ENCODE measurements around the gene PIK3AP1. TPM values are rescaled to one million over a fixed set of nuclear protein-coding genes. Genes with fewer than 3 reads are reported as not detected.

Gene PIK3AP1
- total RNA-seq, 3 donors from 2014 or later = 3.2 to 6.9 (median 5.7) TPM

DNA sequence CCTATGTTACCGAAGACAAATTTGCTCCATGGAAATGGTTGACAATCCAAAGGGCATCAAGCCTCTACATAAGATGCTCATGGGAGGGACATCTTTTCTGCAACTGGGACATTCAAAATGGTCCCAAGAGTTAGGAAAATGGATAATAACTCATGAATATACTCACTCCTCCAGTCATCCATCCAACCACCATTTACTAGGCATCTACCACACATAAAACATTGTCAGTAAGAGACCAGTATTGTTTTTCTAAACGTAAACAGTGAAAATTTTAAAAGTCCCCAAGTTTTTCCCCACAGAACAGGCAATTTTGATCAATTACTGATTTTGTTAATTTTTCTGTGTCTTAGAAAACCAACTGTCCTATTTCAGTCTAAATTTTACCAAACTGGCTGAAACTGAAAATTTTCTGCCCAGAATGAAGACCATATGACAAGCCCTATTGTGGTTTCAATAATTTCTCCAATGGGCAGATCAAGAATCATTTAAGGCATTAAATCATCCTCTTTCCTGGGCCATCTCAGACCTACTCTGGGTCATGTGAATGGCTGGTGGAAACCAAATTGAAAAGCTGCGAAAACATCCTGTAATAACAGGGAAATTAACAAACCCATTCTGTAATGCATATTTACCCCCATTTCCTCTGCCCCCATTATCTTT lies 24.2 kb downstream of the PIK3AP1 start:
- Mint-ChIP-seq H3K4me3 (no peak overlapping the region), H3K36me3 (ENCODE audit: insufficient read depth) (peaks cover 1% of the 10 kb centered on the region)

DNA sequence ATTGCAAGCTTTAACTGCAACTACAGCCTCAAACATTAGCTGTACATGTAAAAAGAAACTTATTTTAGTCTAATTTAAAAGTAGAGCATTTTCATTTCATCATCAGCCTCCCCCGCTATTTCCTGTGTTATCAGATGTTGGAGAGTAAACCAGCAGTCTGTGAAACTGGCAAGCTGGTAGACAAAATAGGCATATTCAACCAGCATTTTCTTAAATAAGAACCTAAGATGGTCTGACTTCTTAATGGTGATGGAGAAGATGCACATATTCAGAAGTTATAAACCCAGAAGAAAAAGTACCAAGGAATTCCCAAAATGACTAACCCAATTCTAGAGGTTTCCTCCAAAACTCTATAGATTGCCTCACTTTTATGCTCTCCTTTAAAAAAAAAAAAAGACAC lies 24.9 kb downstream of the PIK3AP1 start:
- no peak for DNase-seq
- Mint-ChIP-seq H3K27me3 (ENCODE audit: low read depth) (no peaks in the 10 kb centered on the region), H3K4me3 (no peak overlapping the region), H3K9me3 (no peaks in the 10 kb centered on the region), H3K36me3 (ENCODE audit: insufficient read depth) (peaks cover 3% of the 10 kb centered on the region), H3K4me1 (ENCODE audit: low read depth) (peaks cover 31% of the 10 kb centered on the region)
- peak; percentile 60 to 78 for ATAC-seq

More for the DNA sequence above, 24.2 kb downstream of the PIK3AP1 start:
- ATAC-seq (no peak), DNase-seq (no peak)
- Mint-ChIP-seq H3K9me3 (no peaks in the 10 kb centered on the region), H3K27me3 (ENCODE audit: low read depth) (no peaks in the 10 kb centered on the region), H3K4me1 (ENCODE audit: low read depth) (peaks cover 31% of the 10 kb centered on the region)

DNA sequence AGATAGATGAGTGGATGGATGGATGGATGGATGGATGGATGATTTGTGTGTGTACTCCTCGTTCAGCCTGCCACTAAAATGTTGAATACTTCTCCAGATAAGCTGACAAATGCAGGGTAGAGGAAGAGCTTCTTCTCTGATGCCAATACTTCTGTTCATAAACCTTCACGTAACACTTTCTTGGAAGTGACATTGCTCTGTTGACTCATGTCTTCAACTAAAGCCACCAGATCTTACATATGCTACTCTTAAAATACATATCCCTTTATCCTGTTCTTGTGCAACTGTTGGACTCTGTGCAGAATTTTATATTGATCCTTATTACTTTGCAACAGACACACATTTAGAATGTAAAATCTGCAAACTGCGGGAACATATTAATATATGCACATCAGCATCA lies 26.9 kb downstream of the PIK3AP1 start:
- Mint-ChIP-seq H3K4me1 (ENCODE audit: low read depth) (peaks cover 33% of the 10 kb centered on the region), H3K36me3 (ENCODE audit: insufficient read depth) (peaks cover 3% of the 10 kb centered on the region), H3K9me3 (no peaks in the 10 kb centered on the region), H3K4me3 (no peak overlapping the region), H3K27me3 (ENCODE audit: low read depth) (no peaks in the 10 kb centered on the region)
- DNase-seq (no peak), ATAC-seq (no peak)

DNA sequence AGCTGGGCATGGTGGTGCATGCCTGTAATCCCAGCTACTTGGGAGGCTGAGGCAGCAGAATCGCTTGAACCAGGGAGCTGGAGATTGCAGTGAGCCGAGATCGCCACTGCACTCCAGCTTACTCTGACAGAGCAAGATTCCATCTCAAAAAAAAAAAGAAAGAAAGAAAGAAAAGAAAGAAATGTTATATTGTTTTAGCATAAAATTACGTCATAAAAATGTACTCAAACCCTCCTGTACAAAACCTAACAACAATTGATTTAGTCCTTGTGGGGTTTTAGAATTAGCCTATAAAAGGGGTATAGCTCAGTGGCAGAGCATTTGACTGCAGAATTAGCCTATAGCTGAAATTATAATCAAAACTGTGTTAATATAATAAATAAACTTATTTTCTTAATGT lies 27.9 kb downstream of the PIK3AP1 start:
- DNase-seq (no peak), ATAC-seq (no peak)
- no peaks in the 10 kb centered on the region for H3K9me3 Mint-ChIP-seq
- peaks cover 3% of the 10 kb centered on the region for H3K36me3 Mint-ChIP-seq (ENCODE audit: insufficient read depth)
- no peak overlapping the region for H3K4me3 Mint-ChIP-seq
- no peaks in the 10 kb centered on the region for H3K27me3 Mint-ChIP-seq (ENCODE audit: low read depth)
- H3K4me1 Mint-ChIP-seq (ENCODE audit: low read depth) = peaks cover 40% of the 10 kb centered on the region

DNA sequence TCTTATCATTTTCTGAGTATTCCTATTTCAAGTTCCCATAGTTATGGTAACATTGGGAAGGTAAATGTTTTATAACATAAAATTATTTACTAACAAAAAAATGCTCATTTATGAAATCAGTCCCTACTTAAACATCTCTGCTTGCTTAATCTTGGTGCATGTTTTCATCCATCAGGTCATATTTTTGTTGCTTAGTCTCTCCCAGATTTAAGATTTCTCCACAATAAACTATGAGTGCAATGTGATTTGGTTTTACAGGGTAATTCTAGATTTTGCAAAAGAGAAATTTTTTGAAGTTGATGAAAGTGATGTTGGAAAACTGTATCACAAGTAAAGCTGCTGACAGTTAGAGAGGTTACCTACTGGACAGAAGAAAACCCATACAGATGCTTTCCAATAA lies 28.6 kb downstream of the PIK3AP1 start:
- peaks cover 41% of the 10 kb centered on the region for H3K4me1 Mint-ChIP-seq (ENCODE audit: low read depth)

GRCh38 chr10:96690755-96691730 lies 29.3 kb downstream of the PIK3AP1 start:
- no peak overlapping the region for H3K4me3 Mint-ChIP-seq
- ATAC-seq (no peak), DNase-seq (no peak)
- H3K36me3 Mint-ChIP-seq (ENCODE audit: insufficient read depth) = peaks cover 3% of the 10 kb centered on the region
- peaks cover 33% of the 10 kb centered on the region for H3K4me1 Mint-ChIP-seq (ENCODE audit: low read depth)
- no peaks in the 10 kb centered on the region for H3K27me3 Mint-ChIP-seq (ENCODE audit: low read depth)
- no peaks in the 10 kb centered on the region for H3K9me3 Mint-ChIP-seq

More for the DNA sequence above, 28.6 kb downstream of the PIK3AP1 start:
- no peaks in the 10 kb centered on the region for H3K9me3 Mint-ChIP-seq
- ATAC-seq (no peak), DNase-seq (no peak)
- no peaks in the 10 kb centered on the region for H3K27me3 Mint-ChIP-seq (ENCODE audit: low read depth)
- H3K4me3 Mint-ChIP-seq = no peak overlapping the region
- H3K36me3 Mint-ChIP-seq (ENCODE audit: insufficient read depth) = peaks cover 3% of the 10 kb centered on the region

DNA sequence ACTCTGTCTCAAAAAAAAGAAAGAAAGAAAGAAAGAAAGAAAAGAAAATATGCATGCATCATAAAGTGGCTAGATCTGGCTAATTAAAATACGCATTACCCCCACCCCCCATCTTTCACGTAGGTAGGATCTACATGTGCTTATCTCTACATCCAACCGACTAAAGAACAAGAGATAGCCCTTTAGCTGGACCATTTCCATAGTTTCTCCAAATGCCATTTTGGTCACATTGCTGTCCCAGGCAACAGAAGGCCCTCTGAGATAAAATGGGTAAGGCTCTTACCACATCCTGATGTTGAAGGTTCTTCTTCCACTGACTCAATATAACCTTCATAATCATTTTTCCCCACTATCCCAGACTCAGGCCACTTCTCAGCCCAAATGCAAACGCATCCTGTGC lies 31.5 kb downstream of the PIK3AP1 start:
- no peak for DNase-seq
- Mint-ChIP-seq H3K36me3 (ENCODE audit: insufficient read depth) (peaks cover 3% of the 10 kb centered on the region), H3K4me3 (no peak overlapping the region), H3K4me1 (ENCODE audit: low read depth) (peaks cover 27% of the 10 kb centered on the region), H3K9me3 (no peaks in the 10 kb centered on the region), H3K27me3 (ENCODE audit: low read depth) (no peaks in the 10 kb centered on the region)
- no peak for ATAC-seq

- H3K27me3 Mint-ChIP-seq (ENCODE audit: low read depth) = no peaks in the 10 kb centered on the region
- no peak for ATAC-seq
- peaks cover 1% of the 10 kb centered on the region for H3K36me3 Mint-ChIP-seq (ENCODE audit: insufficient read depth)
Observed at GRCh38 chr10:96687317-96688012, 32.8 kb downstream of the PIK3AP1 start.

DNA sequence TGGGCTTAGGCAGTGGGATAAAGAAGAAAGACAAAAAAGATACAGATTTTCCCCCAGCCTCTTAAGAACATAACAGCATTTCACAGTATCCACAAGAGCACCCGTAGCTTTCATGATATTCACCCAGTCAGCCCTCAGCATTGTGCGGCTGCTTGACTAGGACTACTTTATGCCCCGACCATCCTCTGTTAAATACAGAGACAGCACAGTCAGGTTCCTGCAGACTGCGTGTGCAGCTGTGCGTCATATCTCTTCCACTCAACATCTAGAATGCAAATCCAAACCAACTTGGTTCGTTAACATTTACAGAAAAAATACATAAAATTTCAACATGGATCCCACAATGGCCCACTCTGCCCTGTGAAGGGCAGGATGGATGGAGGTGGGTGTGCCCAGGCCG lies 33.8 kb downstream of the PIK3AP1 start:
- peaks cover 1% of the 10 kb centered on the region for H3K36me3 Mint-ChIP-seq (ENCODE audit: insufficient read depth)
- no peak for ATAC-seq
- no peak for DNase-seq
- no peaks in the 10 kb centered on the region for H3K27me3 Mint-ChIP-seq (ENCODE audit: low read depth)
- H3K4me1 Mint-ChIP-seq (ENCODE audit: low read depth) = peaks cover 21% of the 10 kb centered on the region
- no peak overlapping the region for H3K4me3 Mint-ChIP-seq
- no peaks in the 10 kb centered on the region for H3K9me3 Mint-ChIP-seq

More at GRCh38 chr10:96687317-96688012, 32.8 kb downstream of the PIK3AP1 start:
- Mint-ChIP-seq H3K4me1 (ENCODE audit: low read depth) (peaks cover 21% of the 10 kb centered on the region), H3K9me3 (no peaks in the 10 kb centered on the region), H3K4me3 (peak overlapping the region; percentile 4)
- DNase-seq = no peak

DNA sequence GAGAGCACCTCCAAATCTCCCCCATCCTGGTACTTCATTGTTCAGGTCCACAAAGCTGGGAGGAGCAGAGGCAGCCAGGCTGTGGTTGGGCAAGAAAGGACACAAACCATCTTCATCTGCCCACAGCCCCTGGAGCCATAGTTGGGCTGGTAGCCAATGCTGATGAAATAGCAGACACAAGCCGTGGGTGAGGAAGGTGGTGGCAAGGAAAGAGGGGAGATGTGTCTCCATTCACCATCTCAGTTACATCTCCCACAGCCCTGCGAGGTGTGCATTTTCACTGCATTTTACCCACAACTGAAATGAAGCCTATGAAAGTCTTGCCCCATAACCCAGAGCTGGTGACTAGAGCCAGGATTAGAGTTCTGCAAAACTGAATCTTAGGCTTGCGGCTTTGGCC lies 35.0 kb downstream of the PIK3AP1 start:
- H3K4me3 Mint-ChIP-seq = no peak overlapping the region
- peaks cover 5% of the 10 kb centered on the region for H3K9me3 Mint-ChIP-seq
- ATAC-seq (no peak), DNase-seq (no peak)
- peaks cover 20% of the 10 kb centered on the region for H3K4me1 Mint-ChIP-seq (ENCODE audit: low read depth)
- no peaks in the 10 kb centered on the region for H3K27me3 Mint-ChIP-seq (ENCODE audit: low read depth)
- H3K36me3 Mint-ChIP-seq (ENCODE audit: insufficient read depth) = no peaks in the 10 kb centered on the region

DNA sequence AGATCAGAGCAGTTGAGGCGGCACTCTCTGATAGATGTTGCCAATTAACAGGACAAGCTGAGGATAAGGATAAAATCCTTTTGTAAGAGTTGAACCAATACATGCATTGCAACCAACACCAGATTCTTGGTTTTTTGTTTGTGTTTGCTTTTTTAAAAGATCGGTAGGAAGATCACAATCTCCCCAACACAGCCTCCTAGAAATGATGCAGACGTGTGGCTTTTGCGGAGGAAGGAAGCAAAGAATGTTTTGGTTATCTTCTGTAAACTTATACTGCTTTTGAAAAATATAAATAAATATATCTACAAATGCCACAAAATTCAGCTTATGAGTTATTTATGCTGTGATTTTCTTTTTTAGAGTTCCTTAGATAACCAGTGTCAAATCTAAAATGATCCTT lies 35.5 kb downstream of the PIK3AP1 start:
- H3K27me3 Mint-ChIP-seq (ENCODE audit: low read depth) = no peaks in the 10 kb centered on the region
- no peak overlapping the region for H3K4me3 Mint-ChIP-seq
- ATAC-seq = no peak
- DNase-seq = no peak
- no peaks in the 10 kb centered on the region for H3K36me3 Mint-ChIP-seq (ENCODE audit: insufficient read depth)
- peaks cover 5% of the 10 kb centered on the region for H3K9me3 Mint-ChIP-seq
- H3K4me1 Mint-ChIP-seq (ENCODE audit: low read depth) = peaks cover 20% of the 10 kb centered on the region

DNA sequence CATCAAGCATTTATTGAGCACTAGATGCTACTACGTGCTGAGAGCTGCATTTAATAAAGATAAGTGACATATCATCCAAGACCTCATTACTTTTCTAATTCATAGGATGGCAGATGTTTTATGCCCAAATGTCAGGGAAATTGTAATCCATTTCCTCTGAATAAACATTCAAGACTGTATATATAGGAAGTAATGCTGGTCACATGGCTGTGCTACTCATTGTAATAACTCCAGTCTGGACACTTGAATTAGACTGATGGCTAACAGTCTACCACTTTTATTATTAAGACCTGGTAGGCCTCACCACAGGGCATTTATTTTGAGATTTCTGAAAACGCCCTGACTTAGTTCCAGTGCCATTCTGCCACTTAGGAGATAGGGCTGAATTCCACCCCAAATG lies 36.6 kb downstream of the PIK3AP1 start:
- Mint-ChIP-seq H3K4me1 (ENCODE audit: low read depth) (peaks cover 18% of the 10 kb centered on the region), H3K4me3 (no peak overlapping the region), H3K36me3 (ENCODE audit: insufficient read depth) (no peaks in the 10 kb centered on the region), H3K9me3 (peaks cover 5% of the 10 kb centered on the region), H3K27me3 (ENCODE audit: low read depth) (no peaks in the 10 kb centered on the region)
- ATAC-seq (no peak), DNase-seq (no peak)

- no peak for ATAC-seq
- Mint-ChIP-seq H3K9me3 (peaks cover 5% of the 10 kb centered on the region), H3K36me3 (ENCODE audit: insufficient read depth) (no peaks in the 10 kb centered on the region), H3K4me1 (ENCODE audit: low read depth) (peaks cover 20% of the 10 kb centered on the region), H3K4me3 (no peak overlapping the region), H3K27me3 (ENCODE audit: low read depth) (no peaks in the 10 kb centered on the region)
- DNase-seq = no peak
Observed at GRCh38 chr10:96683065-96683464, 37.2 kb downstream of the PIK3AP1 start.

- Mint-ChIP-seq H3K36me3 (ENCODE audit: insufficient read depth) (no peaks in the 10 kb centered on the region), H3K4me1 (ENCODE audit: low read depth) (peaks cover 15% of the 10 kb centered on the region)
- no peak for ATAC-seq
Observed at GRCh38 chr10:96681524-96681923, 38.8 kb downstream of the PIK3AP1 start.

More at GRCh38 chr10:96681524-96681923, 38.8 kb downstream of the PIK3AP1 start:
- no peak overlapping the region for H3K4me3 Mint-ChIP-seq
- H3K27me3 Mint-ChIP-seq (ENCODE audit: low read depth) = no peaks in the 10 kb centered on the region
- H3K9me3 Mint-ChIP-seq = peaks cover 5% of the 10 kb centered on the region
- no peak for DNase-seq

All from activated T-cell treated with anti-CD3 and anti-CD28 coated beads, Interleukin-2, amount 50 U/mL, for 4 hours (primary cell).